B cell (primary cell): ENCODE results near the gene PLCB3.

Experiments
- CTCF ChIP-seq: fragments of 200-600 bp; IDR thresholded peaks from one replicate; pipeline ENCODE4 v1.8.0; 2022; ENCODE audit warnings: antibody characterized with exemption, mild to moderate bottlenecking
- EZH2 ChIP-seq: IDR thresholded peaks from 2 replicates; pipeline ENCODE4 v1.6.1; 2012; ENCODE audit warnings: borderline replicate concordance, low read depth, mild to moderate bottlenecking, moderate library complexity, low read length; ENCODE audit not compliant: insufficient read depth, poor library complexity, severe bottlenecking

- TF ChIP-seq CTCF (no peak), EZH2 (no peak)
Measured at GRCh38 chr11:64266339-64266738, 15.0 kb downstream of the PLCB3 start.
